Body of pancreas (tissue), 4 donors: ENCODE results near the gene MCUR1.

ENCODE experiments used
- POLR2A ChIP-seq, 3 donors: fragments of 450-650 bp; IDR thresholded peaks; one replicate each; pipeline ENCODE4 v1.6.1; 2016; ENCODE audit warnings: antibody characterized with exemption in 3 of 3, mild to moderate bottlenecking in 2 of 3
- TF ChIP-seq, protein P1 (sequence below), 7 experiments: fragments of 450-650 bp in 4 of 7; fragments of 200-600 bp in 3 of 7; sonication (generic) in 3 of 7; IDR thresholded peaks; one replicate each; pipeline ENCODE4 v1.5.1; 2016 to 2019; ENCODE audit warnings: antibody characterized with exemption in 7 of 7

DNA sequence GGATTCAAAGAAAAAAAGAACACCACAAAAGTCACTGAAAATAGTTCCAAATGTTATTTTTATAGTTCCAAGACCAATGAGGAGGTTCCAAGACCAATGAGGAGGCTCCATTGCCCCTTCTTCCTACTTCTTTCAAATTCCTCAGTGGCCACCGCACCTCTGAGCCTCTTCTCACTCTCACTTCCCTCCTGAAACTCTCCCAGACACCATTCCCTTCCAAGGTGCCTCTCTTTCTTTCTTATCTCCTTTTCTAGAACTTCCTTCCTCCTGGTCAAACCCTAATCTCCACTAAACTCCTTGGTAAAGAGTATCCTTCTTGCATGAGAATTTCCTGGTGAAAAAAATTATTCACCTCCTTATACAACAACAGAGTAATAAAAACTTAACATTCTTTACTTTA lies 20.4 kb upstream of the MCUR1 start:
- TF ChIP-seq, protein P1, sequence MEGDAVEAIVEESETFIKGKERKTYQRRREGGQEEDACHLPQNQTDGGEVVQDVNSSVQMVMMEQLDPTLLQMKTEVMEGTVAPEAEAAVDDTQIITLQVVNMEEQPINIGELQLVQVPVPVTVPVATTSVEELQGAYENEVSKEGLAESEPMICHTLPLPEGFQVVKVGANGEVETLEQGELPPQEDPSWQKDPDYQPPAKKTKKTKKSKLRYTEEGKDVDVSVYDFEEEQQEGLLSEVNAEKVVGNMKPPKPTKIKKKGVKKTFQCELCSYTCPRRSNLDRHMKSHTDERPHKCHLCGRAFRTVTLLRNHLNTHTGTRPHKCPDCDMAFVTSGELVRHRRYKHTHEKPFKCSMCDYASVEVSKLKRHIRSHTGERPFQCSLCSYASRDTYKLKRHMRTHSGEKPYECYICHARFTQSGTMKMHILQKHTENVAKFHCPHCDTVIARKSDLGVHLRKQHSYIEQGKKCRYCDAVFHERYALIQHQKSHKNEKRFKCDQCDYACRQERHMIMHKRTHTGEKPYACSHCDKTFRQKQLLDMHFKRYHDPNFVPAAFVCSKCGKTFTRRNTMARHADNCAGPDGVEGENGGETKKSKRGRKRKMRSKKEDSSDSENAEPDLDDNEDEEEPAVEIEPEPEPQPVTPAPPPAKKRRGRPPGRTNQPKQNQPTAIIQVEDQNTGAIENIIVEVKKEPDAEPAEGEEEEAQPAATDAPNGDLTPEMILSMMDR (IDR thresholded peaks at IDR 0.05): no peak
- TF ChIP-seq POLR2A (IDR thresholded peaks at IDR 0.05): no peak
